ENCODE data around the gene MAPRE2.

Gene MAPRE2

DNA sequence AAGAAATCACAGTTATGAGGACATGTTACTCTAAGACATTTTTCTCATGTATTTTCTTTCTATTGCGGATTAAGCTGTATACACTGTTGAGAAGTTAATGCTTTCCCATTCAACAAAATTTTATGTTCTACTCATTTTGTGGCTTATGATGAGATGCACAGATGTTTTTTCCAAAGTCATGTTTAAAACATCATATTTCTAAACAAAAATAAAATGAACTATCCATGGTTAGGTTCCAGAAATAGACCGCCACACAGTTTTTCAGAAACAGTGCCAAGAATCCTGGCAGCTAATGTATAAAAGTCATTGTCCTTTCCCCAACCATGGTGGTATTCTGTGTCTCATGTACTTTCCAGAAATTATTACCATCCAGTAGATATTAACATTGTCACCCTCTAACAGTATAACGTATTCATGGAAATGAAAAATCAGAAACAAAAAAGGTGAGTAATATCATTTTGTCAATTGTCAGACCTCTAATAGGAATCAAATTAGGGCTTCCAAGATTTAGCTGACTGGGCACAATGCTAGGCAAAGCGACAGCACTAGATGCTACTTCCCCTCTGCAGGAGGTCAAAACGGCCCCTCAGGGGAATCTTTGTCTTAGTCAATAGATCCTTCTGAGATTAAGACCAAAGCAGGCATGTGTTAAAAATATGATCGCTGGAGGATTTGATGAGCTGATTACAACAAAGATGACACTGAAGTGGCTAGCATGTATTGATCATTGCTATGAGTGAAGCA is 145.2 kb downstream of the MAPRE2 start:
- DNase-seq: no peak

DNA sequence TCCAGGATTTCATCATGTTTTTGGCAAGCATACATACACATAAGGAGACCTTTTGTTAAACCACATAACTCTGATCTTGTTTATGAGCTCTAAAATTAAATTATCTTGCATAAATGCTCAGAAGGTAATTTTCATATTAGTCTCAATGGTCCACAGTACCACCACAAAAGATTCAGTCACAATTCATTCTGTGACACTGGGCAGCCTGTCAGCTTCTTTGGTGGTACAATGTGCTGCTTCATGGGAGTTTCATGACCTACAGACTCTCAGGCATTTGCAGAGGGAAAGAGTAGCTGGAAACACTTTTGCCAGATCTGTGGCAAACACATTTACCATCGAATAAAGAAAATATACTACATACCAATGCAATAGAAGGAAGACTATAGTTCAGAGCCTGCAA is 148.3 kb downstream of the MAPRE2 start:
- no peak for DNase-seq

DNA sequence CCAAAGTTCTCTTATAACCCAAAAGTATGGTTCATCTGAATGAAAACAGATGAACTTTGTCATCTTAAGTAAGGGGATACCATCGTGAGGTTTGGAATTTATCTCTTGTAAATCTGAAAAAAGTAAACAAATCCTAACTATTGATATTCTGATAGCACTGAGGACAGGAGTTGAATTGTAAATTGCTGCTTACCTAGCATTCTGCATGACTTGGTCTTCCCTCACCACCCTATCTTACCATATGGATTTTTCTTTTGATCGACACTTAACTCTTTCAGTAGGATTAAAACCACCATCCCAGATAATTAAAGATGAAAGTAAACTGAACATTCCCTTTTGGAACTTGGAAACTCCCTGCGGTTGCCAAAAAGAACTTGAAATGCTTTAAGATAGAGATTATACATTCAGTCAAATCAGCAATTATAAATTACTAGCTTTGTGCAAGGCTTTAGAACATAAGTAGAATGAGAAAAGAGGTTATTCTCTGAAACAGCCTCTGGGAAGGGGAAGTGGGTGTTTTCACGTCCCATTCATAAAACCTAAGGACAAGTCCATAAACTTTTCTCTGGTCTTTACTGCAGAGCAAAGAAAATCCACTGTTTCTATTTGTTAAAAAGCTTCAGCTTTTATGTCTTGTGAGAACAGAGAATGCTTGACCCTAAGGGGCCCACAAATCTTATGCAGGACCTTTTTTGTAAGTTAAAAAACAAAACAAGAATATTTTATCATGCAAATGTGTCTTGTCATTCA is 149.9 kb downstream of the MAPRE2 start:
- no peak for DNase-seq

DNA sequence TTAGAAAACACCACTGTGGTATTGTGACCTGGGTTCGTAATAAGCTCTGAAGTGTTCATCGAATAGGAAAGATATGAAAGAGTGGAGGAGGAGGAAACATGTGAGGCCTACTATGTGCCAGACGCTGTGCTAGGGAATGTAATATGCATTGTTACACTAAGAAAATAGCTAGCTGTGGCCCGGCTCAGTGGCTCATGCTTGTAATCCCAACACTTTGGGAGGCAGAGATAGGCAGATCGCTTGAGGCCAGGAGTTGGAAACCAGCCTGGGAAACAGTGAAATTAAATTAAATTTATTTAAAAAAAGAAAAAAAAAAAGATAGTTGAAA is 150.4 kb downstream of the MAPRE2 start:
- DNase-seq: no peak

DNA sequence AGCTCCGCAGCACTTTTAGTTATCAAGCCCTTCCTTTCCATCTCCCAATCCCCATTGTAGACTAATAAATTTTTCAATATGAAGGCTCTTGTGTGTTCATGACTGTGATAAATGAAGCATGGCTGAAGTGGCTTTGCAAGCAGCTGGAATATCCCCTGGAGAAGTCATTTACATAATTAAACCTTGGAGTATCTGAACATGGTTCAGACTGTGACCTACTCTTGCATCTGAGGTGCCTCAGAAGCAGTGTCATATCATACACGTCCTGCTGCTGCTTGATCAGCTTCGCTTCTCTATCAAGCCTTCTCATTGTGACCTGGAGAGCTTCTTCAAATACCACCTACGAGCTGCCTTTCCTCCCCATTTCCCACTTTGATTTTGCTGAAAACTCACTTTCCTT is 151.2 kb downstream of the MAPRE2 start:
- DNase-seq: no peak

All from inflammatory macrophage treated with lipopolysaccharide for 4 hours (primary cell).